H1 (cell line): ENCODE data around the gene TGFB1. TPM values are rescaled to one million over a fixed set of nuclear protein-coding genes. Genes with fewer than 3 reads are reported as not detected.

Experiments used
- CHD2 ChIP-seq: IDR thresholded peaks from 2 replicates; pipeline ENCODE4 v1.6.1; 2012; ENCODE audit warnings: low read length, improper control_type of control experiment
- KDM4A ChIP-seq: IDR thresholded peaks from one replicate; pipeline ENCODE4 v1.7.1; 2012; ENCODE audit warnings: low read depth, mild to moderate bottlenecking, moderate library complexity, low read length, inconsistent platforms; ENCODE audit not compliant: severe bottlenecking
- MAX ChIP-seq: IDR thresholded peaks from 2 replicates; pipeline ENCODE4 v1.6.1; 2012; ENCODE audit warnings: inconsistent platforms
- RXRA ChIP-seq: IDR thresholded peaks from 2 replicates; pipeline ENCODE4 v1.6.1; 2011; ENCODE audit warnings: low read depth, mild to moderate bottlenecking, low read length, moderate library complexity; ENCODE audit not compliant: insufficient read depth
- SIN3A ChIP-seq, 2 experiments: IDR thresholded peaks in 1 of 2; conservative IDR thresholded peaks in 1 of 2; 2 replicates each; pipeline ENCODE4 v1.6.1; 2011 to 2012; ENCODE audit warnings: low read length in 2 of 2, improper control_type of control experiment in 1 of 2, low read depth in 1 of 2, mild to moderate bottlenecking in 1 of 2
- polyA plus RNA-seq, 7 experiments: library from polyadenylated mRNA; depleted of rRNA in 3 of 7; stranded (reverse) in 5 of 7; unstranded in 2 of 7; fragments of >200 nt in 5 of 7; fragments of 200-250 nt in 2 of 7; gene quantifications; 1 replicate in 5 of 7; 2 replicates in 1 of 7; 4 replicates in 1 of 7; pipeline versions ENCODE4 v1.2.1 to v1.2.3, GENCODE V29; 2011 to 2013; ENCODE audit warnings: missing spikeins in 2 of 7, mixed read lengths in 2 of 7
- total RNA-seq: library from RNA; stranded (reverse); fragmentation: NEBNext Ultra II Directional; extraction: Animal tissue kit (Norgen Biotek cat#: 25700); gene quantifications from 2 replicates; pipeline ENCODE4 v1.2.1, GENCODE V29; 2021

Gene TGFB1
- total and polyA plus RNA-seq, 2 of the 8 experiments (the other 6 are each of a cell fraction or from before 2014, with no cell fraction given), result 1.7 to 10.6 TPM

GRCh38 chr19:41330946-41331678 is 22.6 kb downstream of the TGFB1 start (continued):
- no peak for TF ChIP-seq SIN3A (conservative IDR thresholded peaks at IDR 0.05 in 1 of 2, IDR thresholded peaks at IDR 0.05 in 1 of 2; ENCODE audit: low read depth in 1 of 2, low read length in 2 of 2)
- TF ChIP-seq KDM4A, result peak; percentile 61
- no peak for TF ChIP-seq CHD2
- no peak for TF ChIP-seq RXRA
- TF ChIP-seq MAX, result 0 out of 2 replicates have a peak, but pooled peaks have one; percentile 11
